ENCODE results near the gene GPR179.

DNA sequence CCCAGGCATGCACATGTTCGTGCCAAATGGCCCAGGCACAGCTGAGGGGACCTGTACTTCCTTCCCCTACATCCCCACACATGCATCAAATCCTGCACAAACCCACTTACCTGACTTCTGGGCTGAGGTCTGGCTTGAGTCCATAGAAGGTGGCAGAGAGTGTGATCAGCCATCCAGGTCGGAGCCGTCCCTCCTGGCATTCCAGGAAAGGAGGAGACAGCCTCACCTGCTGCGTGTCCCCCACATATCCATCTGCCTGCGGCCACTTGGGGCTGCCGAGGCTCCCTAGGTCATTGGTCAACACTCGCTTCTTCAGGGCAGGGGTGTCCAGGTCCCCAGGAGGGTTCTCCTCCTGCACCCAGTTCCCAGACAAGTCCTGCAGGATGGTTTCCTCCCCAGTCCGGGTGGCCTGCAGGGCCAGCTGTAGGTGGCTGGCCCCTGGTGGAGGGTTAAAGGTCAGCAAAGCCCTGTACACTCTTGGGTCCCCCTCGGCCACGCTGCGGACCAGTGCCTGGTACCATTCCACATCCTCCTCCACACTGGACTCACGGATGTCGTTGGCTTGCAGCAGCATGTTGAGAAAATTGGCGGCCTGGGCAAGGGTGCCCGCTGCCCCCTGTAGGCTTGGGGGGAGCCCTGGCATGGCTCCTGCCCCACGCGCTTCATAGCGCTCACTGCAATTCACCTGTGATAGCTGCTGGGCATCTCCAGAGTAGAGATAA lies 709 bp downstream of the GPR179 start:
- TF ChIP-seq POLR2A (IDR thresholded peaks at IDR 0.05; ENCODE audit: low read length), result no peak
- no peak for TF ChIP-seq GATA1 (IDR thresholded peaks at IDR 0.05; ENCODE audit: low read depth, low read length)

Data from erythroblast (primary cell).